Nephron (organoid): Measurements from ENCODE around the gene MET.

Source experiments
- H3K27ac Mint-ChIP-seq, 3 experiments: 2 replicates each; pipeline ENCODE4 v1.8.0; 2020; ENCODE audit warnings: mixed read lengths in 3 of 3, mild to moderate bottlenecking in 2 of 3, moderate library complexity in 1 of 3
- H3K27me3 Mint-ChIP-seq: 2 replicates; pipeline ENCODE4 v1.8.0; 2021; ENCODE audit warnings: low read depth, mild to moderate bottlenecking, moderate library complexity, mixed read lengths
- H3K36me3 Mint-ChIP-seq: 2 replicates; pipeline ENCODE4 v1.8.0; 2020; ENCODE audit warnings: low read depth, mixed read lengths
- H3K4me1 Mint-ChIP-seq: 2 replicates; pipeline ENCODE4 v1.8.0; 2020; ENCODE audit warnings: mixed read lengths
- H3K4me3 Mint-ChIP-seq, 3 experiments: 2 replicates each; pipeline ENCODE4 v1.8.0; 2020; ENCODE audit warnings: mild to moderate bottlenecking in 3 of 3, mixed read lengths in 3 of 3, moderate library complexity in 2 of 3
- H3K9me3 Mint-ChIP-seq: 2 replicates; pipeline ENCODE4 v1.8.0; 2020; ENCODE audit warnings: mixed read lengths
- CTCF ChIP-seq, 3 experiments: fragments of 200-600 bp; sonication (generic); IDR thresholded peaks; one replicate each; pipeline ENCODE4 v1.5.0; 2021; ENCODE audit warnings: antibody characterized with exemption in 3 of 3; ENCODE audit not compliant: unreplicated experiment in 3 of 3

Gene MET

DNA sequence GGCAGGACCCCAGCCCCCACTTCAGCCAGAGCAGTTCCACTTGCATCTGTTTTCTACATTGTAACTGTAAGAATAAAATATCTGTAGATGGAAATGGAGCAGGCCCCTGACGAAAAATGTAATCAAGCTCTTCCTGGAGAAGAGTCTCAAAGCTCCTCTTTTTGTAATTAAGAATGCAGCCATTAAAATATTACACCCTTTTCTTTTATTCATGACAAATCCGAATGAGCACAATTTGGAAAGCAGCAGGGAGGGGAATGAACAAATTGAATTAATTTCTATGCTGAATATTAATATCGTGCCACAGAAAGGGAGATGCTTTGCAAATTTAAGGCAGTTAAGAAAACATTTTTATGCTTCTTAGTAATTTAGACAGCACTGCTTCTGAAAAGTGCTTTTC is 165.6 kb downstream of the MET start:
- H3K4me3 Mint-ChIP-seq: no peak overlapping the region
- H3K4me1 Mint-ChIP-seq: no peaks in the 10 kb centered on the region
- H3K36me3 Mint-ChIP-seq: no peaks in the 10 kb centered on the region
- H3K27ac Mint-ChIP-seq: no peak overlapping the region
- no peak for TF ChIP-seq CTCF (IDR thresholded peaks at IDR 0.05; ENCODE audit: unreplicated experiment in 3 of 3)
- H3K27me3 Mint-ChIP-seq: peaks cover 4% of the 10 kb centered on the region
- H3K9me3 Mint-ChIP-seq: no peaks in the 10 kb centered on the region

DNA sequence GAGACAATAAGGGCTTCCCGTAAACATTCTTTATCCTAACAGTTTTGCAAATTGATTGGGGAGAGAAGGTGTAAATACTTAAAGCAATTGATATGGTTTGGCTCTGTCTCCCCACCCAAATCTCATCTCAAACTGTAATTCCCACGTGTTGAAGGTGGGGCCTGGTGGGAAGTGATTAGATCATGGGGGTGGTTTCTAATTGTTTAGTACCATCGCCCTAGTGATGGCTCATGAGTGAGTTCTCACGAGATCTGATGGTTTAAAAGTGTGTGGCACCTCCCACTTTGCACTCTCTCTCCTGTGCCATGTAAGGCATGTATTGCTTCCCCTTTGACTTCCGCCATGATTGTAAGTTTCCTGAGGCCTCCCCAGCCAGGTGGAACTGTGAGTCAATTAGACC is 168.3 kb downstream of the MET start:
- no peak overlapping the region for H3K4me3 Mint-ChIP-seq
- no peak for TF ChIP-seq CTCF (IDR thresholded peaks at IDR 0.05; ENCODE audit: unreplicated experiment in 3 of 3)
- H3K36me3 Mint-ChIP-seq: no peaks in the 10 kb centered on the region
- H3K4me1 Mint-ChIP-seq: peaks cover 6% of the 10 kb centered on the region
- H3K27me3 Mint-ChIP-seq: peaks cover 5% of the 10 kb centered on the region
- H3K27ac Mint-ChIP-seq: no peak overlapping the region
- no peaks in the 10 kb centered on the region for H3K9me3 Mint-ChIP-seq

DNA sequence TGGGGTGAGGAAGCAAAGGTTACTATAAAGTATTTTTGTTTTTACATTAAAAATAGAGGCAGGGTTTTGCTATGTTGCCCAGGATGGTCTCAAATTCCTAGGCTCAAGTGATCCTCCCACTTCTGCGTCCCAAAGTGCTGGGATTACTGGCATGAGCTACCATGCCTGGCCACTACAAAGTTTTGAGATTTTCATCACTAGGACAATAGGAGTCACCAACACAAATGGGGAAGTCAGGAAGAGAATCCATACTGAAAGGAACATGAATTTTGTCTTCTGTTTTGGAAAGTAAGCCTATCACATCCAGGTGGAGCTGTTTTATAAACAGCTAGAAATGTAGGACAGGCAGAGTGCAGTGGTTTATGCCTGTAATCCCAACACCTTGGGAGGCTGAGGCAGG is 170.4 kb downstream of the MET start:
- no peak for TF ChIP-seq CTCF (IDR thresholded peaks at IDR 0.05; ENCODE audit: unreplicated experiment in 3 of 3)
- Mint-ChIP-seq H3K4me1 (peaks cover 6% of the 10 kb centered on the region), H3K4me3 (no peak overlapping the region), H3K36me3 (no peaks in the 10 kb centered on the region), H3K9me3 (no peaks in the 10 kb centered on the region), H3K27me3 (peaks cover 5% of the 10 kb centered on the region), H3K27ac (no peak overlapping the region)

- H3K4me1 Mint-ChIP-seq: peaks cover 6% of the 10 kb centered on the region
- H3K4me3 Mint-ChIP-seq: peak overlapping the region in 1 of 3 experiments; percentile 46
- H3K36me3 Mint-ChIP-seq: no peaks in the 10 kb centered on the region
- peaks cover 5% of the 10 kb centered on the region for H3K27me3 Mint-ChIP-seq
- no peaks in the 10 kb centered on the region for H3K9me3 Mint-ChIP-seq
- no peak for TF ChIP-seq CTCF (IDR thresholded peaks at IDR 0.05; ENCODE audit: unreplicated experiment in 3 of 3)
- H3K27ac Mint-ChIP-seq: peak overlapping the region in 2 of 3 experiments; percentile 49 to 76
Measured at GRCh38 chr7:116843378-116843777, 171.4 kb downstream of the MET start.
